ENCODE results near the gene KLHDC4. TPM values are rescaled to one million over a fixed set of nuclear protein-coding genes. Genes with fewer than 3 reads are reported as not detected.
"Not testable (repeated sequence)": the region's sequence is repeated elsewhere in the genome, so short reads cannot be mapped to it uniquely, and the experiment has no call there.

The KLHDC4 gene
- total and polyA plus RNA-seq, 4 donors: 8.2 to 27.6 (median 14.2) TPM

DNA sequence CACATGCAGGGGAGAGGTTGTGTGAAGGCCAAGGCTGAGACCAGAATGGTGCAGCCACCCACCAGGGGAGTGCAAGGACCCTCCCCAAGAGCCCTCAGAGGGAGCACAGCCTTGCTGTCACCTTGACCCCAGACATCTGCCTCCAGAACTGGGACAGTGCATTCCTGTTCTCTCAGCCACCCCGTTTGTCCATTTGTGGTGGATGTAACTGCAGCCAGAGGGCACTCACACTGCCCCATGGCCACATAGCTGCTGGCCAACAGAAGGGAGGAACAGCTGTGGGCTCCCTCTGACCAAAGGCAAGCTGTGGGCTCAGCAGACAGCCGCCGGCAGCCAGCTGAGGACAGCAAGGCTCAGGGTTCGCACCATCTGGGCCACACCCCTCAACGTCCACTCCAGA lies 49.8 kb upstream of the KLHDC4 start:
- no peaks in the 10 kb centered on the region for H3K4me1 ChIP-seq (ENCODE audit: control insufficient read depth in 4 of 4, insufficient read depth in 4 of 4, low read length in 3 of 4)
- H3K9ac ChIP-seq (ENCODE audit: low read depth in 1 of 2, low read length in 2 of 2): no peak overlapping the region
- TF ChIP-seq TAF1 (conservative IDR thresholded peaks at IDR 0.05) (no peak), GABPA (IDR thresholded peaks at IDR 0.05 in 1 of 2, conservative IDR thresholded peaks at IDR 0.05 in 1 of 2) (no peak), RAD21 (IDR thresholded peaks at IDR 0.05) (peak in 1 of 2 donors; percentile 58), YY1 (IDR thresholded peaks at IDR 0.05) (no peak), FOXA1 (IDR thresholded peaks at IDR 0.05) (no peak)
- TF ChIP-seq, protein P1, sequence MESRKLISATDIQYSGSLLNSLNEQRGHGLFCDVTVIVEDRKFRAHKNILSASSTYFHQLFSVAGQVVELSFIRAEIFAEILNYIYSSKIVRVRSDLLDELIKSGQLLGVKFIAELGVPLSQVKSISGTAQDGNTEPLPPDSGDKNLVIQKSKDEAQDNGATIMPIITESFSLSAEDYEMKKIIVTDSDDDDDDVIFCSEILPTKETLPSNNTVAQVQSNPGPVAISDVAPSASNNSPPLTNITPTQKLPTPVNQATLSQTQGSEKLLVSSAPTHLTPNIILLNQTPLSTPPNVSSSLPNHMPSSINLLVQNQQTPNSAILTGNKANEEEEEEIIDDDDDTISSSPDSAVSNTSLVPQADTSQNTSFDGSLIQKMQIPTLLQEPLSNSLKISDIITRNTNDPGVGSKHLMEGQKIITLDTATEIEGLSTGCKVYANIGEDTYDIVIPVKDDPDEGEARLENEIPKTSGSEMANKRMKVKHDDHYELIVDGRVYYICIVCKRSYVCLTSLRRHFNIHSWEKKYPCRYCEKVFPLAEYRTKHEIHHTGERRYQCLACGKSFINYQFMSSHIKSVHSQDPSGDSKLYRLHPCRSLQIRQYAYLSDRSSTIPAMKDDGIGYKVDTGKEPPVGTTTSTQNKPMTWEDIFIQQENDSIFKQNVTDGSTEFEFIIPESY (IDR thresholded peaks at IDR 0.05): no peak
- no peaks in the 10 kb centered on the region for H3K27me3 ChIP-seq (ENCODE audit: control insufficient read depth in 4 of 4, insufficient read depth in 4 of 4, low read length in 3 of 4)
- peaks cover 2 to 6% (median 4%) of the 10 kb centered on the region in 4 donors for H3K9me3 ChIP-seq (ENCODE audit: control insufficient read depth in 4 of 4, low read length in 3 of 4)
- DNase-seq (ENCODE audit: low spot score): no peak
- no peaks in the 10 kb centered on the region for H3K36me3 ChIP-seq (ENCODE audit: control insufficient read depth in 4 of 4, insufficient read depth in 3 of 4, low read depth in 1 of 4, low read length in 3 of 4)
- 70% methylated on average over 5 of the region's 5 CpGs for WGBS
- H3K27ac ChIP-seq (ENCODE audit: low read depth in 1 of 2, low read length in 2 of 2): no peak overlapping the region
- no peak overlapping the region for H3K4me3 ChIP-seq (ENCODE audit: low read depth in 1 of 3, low read length in 3 of 3)

DNA sequence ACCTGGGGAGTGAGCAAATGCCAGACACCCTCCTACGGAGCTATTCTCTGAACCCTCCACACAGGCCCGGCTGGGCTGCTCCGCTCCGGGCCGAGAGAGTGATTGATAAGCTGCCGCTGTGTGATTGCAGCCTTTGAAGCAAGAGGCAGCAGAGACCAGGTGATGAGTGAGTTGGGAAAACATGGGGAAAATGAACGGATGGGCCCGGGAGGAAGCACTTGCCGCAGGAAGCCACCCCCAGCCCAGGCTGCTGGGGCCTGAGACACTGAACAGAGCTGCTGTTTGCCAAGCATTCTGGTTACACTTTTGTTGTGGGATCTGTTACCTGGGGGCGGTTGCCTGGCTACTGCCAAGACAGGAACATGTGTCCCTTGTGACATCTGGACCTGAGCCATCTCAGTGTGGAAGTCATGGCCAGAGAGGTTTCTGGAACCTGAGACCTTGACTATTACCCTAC lies 46.4 kb upstream of the KLHDC4 start:
- 65% methylated on average over 10 of the region's 10 CpGs for WGBS
- no peak for TF ChIP-seq RXRA (IDR thresholded peaks at IDR 0.05)
- no peak for TF ChIP-seq RAD21 (IDR thresholded peaks at IDR 0.05)
- TF ChIP-seq, protein P2, sequence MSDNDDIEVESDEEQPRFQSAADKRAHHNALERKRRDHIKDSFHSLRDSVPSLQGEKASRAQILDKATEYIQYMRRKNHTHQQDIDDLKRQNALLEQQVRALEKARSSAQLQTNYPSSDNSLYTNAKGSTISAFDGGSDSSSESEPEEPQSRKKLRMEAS (IDR thresholded peaks at IDR 0.05): no peak
- TF ChIP-seq YY1 (IDR thresholded peaks at IDR 0.05): no peak
- TF ChIP-seq TAF1 (conservative IDR thresholded peaks at IDR 0.05): no peak
- no peak for TF ChIP-seq HNF4G (IDR thresholded peaks at IDR 0.05)
- TF ChIP-seq, protein P3, sequence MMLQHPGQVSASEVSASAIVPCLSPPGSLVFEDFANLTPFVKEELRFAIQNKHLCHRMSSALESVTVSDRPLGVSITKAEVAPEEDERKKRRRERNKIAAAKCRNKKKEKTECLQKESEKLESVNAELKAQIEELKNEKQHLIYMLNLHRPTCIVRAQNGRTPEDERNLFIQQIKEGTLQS (IDR thresholded peaks at IDR 0.05): no peak
- TF ChIP-seq, protein P4, sequence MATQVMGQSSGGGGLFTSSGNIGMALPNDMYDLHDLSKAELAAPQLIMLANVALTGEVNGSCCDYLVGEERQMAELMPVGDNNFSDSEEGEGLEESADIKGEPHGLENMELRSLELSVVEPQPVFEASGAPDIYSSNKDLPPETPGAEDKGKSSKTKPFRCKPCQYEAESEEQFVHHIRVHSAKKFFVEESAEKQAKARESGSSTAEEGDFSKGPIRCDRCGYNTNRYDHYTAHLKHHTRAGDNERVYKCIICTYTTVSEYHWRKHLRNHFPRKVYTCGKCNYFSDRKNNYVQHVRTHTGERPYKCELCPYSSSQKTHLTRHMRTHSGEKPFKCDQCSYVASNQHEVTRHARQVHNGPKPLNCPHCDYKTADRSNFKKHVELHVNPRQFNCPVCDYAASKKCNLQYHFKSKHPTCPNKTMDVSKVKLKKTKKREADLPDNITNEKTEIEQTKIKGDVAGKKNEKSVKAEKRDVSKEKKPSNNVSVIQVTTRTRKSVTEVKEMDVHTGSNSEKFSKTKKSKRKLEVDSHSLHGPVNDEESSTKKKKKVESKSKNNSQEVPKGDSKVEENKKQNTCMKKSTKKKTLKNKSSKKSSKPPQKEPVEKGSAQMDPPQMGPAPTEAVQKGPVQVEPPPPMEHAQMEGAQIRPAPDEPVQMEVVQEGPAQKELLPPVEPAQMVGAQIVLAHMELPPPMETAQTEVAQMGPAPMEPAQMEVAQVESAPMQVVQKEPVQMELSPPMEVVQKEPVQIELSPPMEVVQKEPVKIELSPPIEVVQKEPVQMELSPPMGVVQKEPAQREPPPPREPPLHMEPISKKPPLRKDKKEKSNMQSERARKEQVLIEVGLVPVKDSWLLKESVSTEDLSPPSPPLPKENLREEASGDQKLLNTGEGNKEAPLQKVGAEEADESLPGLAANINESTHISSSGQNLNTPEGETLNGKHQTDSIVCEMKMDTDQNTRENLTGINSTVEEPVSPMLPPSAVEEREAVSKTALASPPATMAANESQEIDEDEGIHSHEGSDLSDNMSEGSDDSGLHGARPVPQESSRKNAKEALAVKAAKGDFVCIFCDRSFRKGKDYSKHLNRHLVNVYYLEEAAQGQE (IDR thresholded peaks at IDR 0.05): no peak
- TF ChIP-seq FOXA1 (IDR thresholded peaks at IDR 0.05): no peak
- TF ChIP-seq FOXA2 (IDR thresholded peaks at IDR 0.05): no peak
- no peaks in the 10 kb centered on the region for H3K27me3 ChIP-seq (ENCODE audit: control insufficient read depth in 4 of 4, insufficient read depth in 4 of 4, low read length in 3 of 4)

DNA sequence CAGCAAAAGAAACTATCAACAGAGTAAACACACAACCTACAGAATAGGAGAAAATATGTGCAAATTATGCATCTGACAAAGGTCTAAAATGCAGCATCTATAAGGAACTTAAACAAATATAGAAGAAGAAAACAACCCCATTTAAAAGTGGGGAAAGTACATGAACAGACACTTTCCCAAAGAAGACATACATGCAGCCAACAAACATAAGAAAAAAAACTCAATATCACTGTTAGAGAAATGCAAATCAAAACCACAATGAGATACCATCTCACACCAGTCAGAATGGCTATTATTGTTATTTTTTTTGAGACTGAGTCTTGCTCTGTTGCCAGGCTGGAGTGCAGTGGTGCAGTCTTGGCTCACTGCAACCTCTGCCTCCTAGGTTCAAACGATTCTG lies 45.7 kb upstream of the KLHDC4 start:
- not testable (repeated sequence) for H3K27me3 ChIP-seq (ENCODE audit: control insufficient read depth in 4 of 4, insufficient read depth in 4 of 4, low read length in 3 of 4); H3K36me3 ChIP-seq (ENCODE audit: control insufficient read depth in 4 of 4, insufficient read depth in 3 of 4, low read depth in 1 of 4, low read length in 3 of 4); H3K9me3 ChIP-seq (ENCODE audit: control insufficient read depth in 4 of 4, low read length in 3 of 4); H3K27ac ChIP-seq (ENCODE audit: low read depth in 1 of 2, low read length in 2 of 2); H3K4me3 ChIP-seq (ENCODE audit: low read depth in 1 of 3, low read length in 3 of 3); H3K4me1 ChIP-seq (ENCODE audit: control insufficient read depth in 4 of 4, insufficient read depth in 4 of 4, low read length in 3 of 4); DNase-seq (ENCODE audit: low spot score); H3K9ac ChIP-seq (ENCODE audit: low read depth in 1 of 2, low read length in 2 of 2)
- 81% methylated on average over 1 of the region's 1 CpG for WGBS

More for the DNA sequence above, 46.4 kb upstream of the KLHDC4 start:
- no peak overlapping the region for H3K9ac ChIP-seq (ENCODE audit: low read depth in 1 of 2, low read length in 2 of 2)
- H3K27ac ChIP-seq (ENCODE audit: low read depth in 1 of 2, low read length in 2 of 2): no peak overlapping the region
- peaks cover 0 to 6% (median 2%) of the 10 kb centered on the region in 4 donors for H3K9me3 ChIP-seq (ENCODE audit: control insufficient read depth in 4 of 4, low read length in 3 of 4)
- H3K4me1 ChIP-seq (ENCODE audit: control insufficient read depth in 4 of 4, insufficient read depth in 4 of 4, low read length in 3 of 4): no peaks in the 10 kb centered on the region
- H3K36me3 ChIP-seq (ENCODE audit: control insufficient read depth in 4 of 4, insufficient read depth in 3 of 4, low read depth in 1 of 4, low read length in 3 of 4): no peaks in the 10 kb centered on the region
- no peak overlapping the region for H3K4me3 ChIP-seq (ENCODE audit: low read depth in 1 of 3, low read length in 3 of 3)
- no peak for DNase-seq (ENCODE audit: low spot score)

Measured in liver (tissue), 9 donors.